ENCODE measurements around the gene WTAP. TPM values are rescaled to one million over a fixed set of nuclear protein-coding genes. Genes with fewer than 3 reads are reported as not detected.

The WTAP gene
- total and polyA plus RNA-seq, 2 experiments from 2014 or later: 108 to 121 TPM

GRCh38 chr6:159726255-159726917, 920 bp upstream of the WTAP start:
- ATAC-seq (peak; percentile 49), DNase-seq (ENCODE audit: low spot score) (no peak)
- Histone ChIP-seq H3K9me2 (ENCODE audit: insufficient read depth) (no peaks in the 10 kb centered on the region), H3K79me2 (replicated peaks; ENCODE audit: insufficient read depth) (peaks cover 87% of the 10 kb centered on the region), H3K27me3 (ENCODE audit: insufficient read depth) (no peaks in the 10 kb centered on the region), H3K36me3 (ENCODE audit: insufficient read depth) (no peaks in the 10 kb centered on the region), H3K4me1 (ENCODE audit: insufficient read depth) (peaks cover 19% of the 10 kb centered on the region), H2AFZ (no peak overlapping the region), H4K20me1 (replicated peaks; ENCODE audit: insufficient read depth) (peaks cover 34% of the 10 kb centered on the region), H3F3A (replicated peaks; ENCODE audit: low read depth) (0 out of 2 replicates have a peak, but pooled peaks cover 3% of the 10 kb centered on the region), H3K27ac (ENCODE audit: low read depth) (peak overlapping the region; percentile 98), H3K4me3 (peak overlapping the region; percentile 86), H3K4me2 (peak overlapping the region; percentile 81)
- Mint-ChIP-seq H3K9me3 (no peaks in the 10 kb centered on the region), H3K27ac (peak overlapping the region; percentile 99), H3K4me1 (peaks cover 17% of the 10 kb centered on the region), H3K36me3 (ENCODE audit: low read depth) (peaks cover 38% of the 10 kb centered on the region; the same call in 2 of the 3 replicates), H3K4me3 (peak overlapping the region; percentile 99), H3K27me3 (ENCODE audit: insufficient read depth, low read depth, poor library complexity) (peaks cover 13% of the 10 kb centered on the region)
- TF ChIP-seq EZH2phosphoT487 (IDR thresholded peaks at IDR 0.05; ENCODE audit: unreplicated experiment) (no peak), ZNF462 (CRISPR knock-in tag; IDR thresholded peaks at IDR 0.05) (no peak), CTCF (conservative IDR thresholded peaks at IDR 0.05; ENCODE audit: low read depth in 2 of 2) (no peak), REST (IDR thresholded peaks at IDR 0.05; ENCODE audit: unreplicated experiment) (no peak), STAT1 (IDR thresholded peaks at IDR 0.05; ENCODE audit: unreplicated experiment) (no peak), ETS1 (IDR thresholded peaks at IDR 0.05) (no peak), JUNB (IDR thresholded peaks at IDR 0.05; ENCODE audit: unreplicated experiment) (no peak), NANOG (IDR thresholded peaks at IDR 0.05; ENCODE audit: borderline replicate concordance) (no peak), CREB1 (CRISPR knock-in tag; IDR thresholded peaks at IDR 0.05; ENCODE audit: low read depth) (no peak), ZNF331 (CRISPR knock-in tag; IDR thresholded peaks at IDR 0.05; ENCODE audit: low read depth) (no peak), POLR2AphosphoS5 (IDR thresholded peaks at IDR 0.05; ENCODE audit: low read depth) (no peak), EZH2 (IDR thresholded peaks at IDR 0.05; ENCODE audit: low read depth, unreplicated experiment) (no peak), ZNF114 (CRISPR knock-in tag; IDR thresholded peaks at IDR 0.05) (no peak)

Data from GM23338 (cell line).